BLaER1 (cell line): Measurements from ENCODE around the gene SLC35B2.

ENCODE experiments used
- H3K27ac ChIP-seq: shearing (Covaris generic); formaldehyde crosslinking; 2 replicates; pipeline ENCODE4 v1.8.1; 2022
- H3K27me3 ChIP-seq: shearing (Covaris generic); formaldehyde crosslinking; 2 replicates; pipeline ENCODE4 v1.8.1; 2022
- H3K36me3 ChIP-seq: shearing (Covaris generic); formaldehyde crosslinking; 2 replicates; pipeline ENCODE4 v1.8.1; 2022
- H3K4me1 ChIP-seq: shearing (Covaris generic); formaldehyde crosslinking; 2 replicates; pipeline ENCODE4 v1.8.1; 2022
- H3K4me2 ChIP-seq: shearing (Covaris generic); formaldehyde crosslinking; 2 replicates; pipeline ENCODE4 v1.8.1; 2022
- H3K4me3 ChIP-seq: shearing (Covaris generic); formaldehyde crosslinking; 2 replicates; pipeline ENCODE4 v1.8.1; 2022
- H3K9ac ChIP-seq: shearing (Covaris generic); formaldehyde crosslinking; 2 replicates; pipeline ENCODE4 v1.8.1; 2022
- H3K9me3 ChIP-seq: shearing (Covaris generic); formaldehyde crosslinking; 2 replicates; pipeline ENCODE4 v1.8.1; 2022
- H4K20me1 ChIP-seq: shearing (Covaris generic); formaldehyde crosslinking; 2 replicates; pipeline ENCODE4 v1.8.1; 2022
- Cebpa-rat ChIP-seq: shearing (Covaris generic); IDR thresholded peaks from 2 replicates; pipeline ENCODE4 v1.8.1; 2022

The SLC35B2 gene

GRCh38 chr6:44230034-44230675 is 27.2 kb downstream of the SLC35B2 start:
- Histone ChIP-seq H3K9ac (no peak overlapping the region), H3K4me2 (no peak overlapping the region)

GRCh38 chr6:44229376-44230033 is 27.8 kb downstream of the SLC35B2 start:
- H4K20me1 ChIP-seq: peaks cover 43% of the 10 kb centered on the region
- H3K9me3 ChIP-seq: no peaks in the 10 kb centered on the region
- H3K36me3 ChIP-seq: peaks cover 67% of the 10 kb centered on the region
- no peak overlapping the region for H3K27ac ChIP-seq
- H3K4me2 ChIP-seq: no peak overlapping the region
- peaks cover 52% of the 10 kb centered on the region for H3K4me1 ChIP-seq
- H3K27me3 ChIP-seq: no peaks in the 10 kb centered on the region
- no peak overlapping the region for H3K4me3 ChIP-seq
- H3K9ac ChIP-seq: no peak overlapping the region
- TF ChIP-seq Cebpa-rat: no peak

More at GRCh38 chr6:44230034-44230675, 27.2 kb downstream of the SLC35B2 start:
- Histone ChIP-seq H3K36me3 (peaks cover 67% of the 10 kb centered on the region), H3K4me3 (no peak overlapping the region), H3K27ac (no peak overlapping the region), H3K4me1 (peaks cover 52% of the 10 kb centered on the region), H3K9me3 (no peaks in the 10 kb centered on the region), H3K27me3 (no peaks in the 10 kb centered on the region), H4K20me1 (peaks cover 36% of the 10 kb centered on the region)
- no peak for TF ChIP-seq Cebpa-rat

GRCh38 chr6:44228836-44229235 is 28.5 kb downstream of the SLC35B2 start:
- peaks cover 45% of the 10 kb centered on the region for H4K20me1 ChIP-seq
- no peak for TF ChIP-seq Cebpa-rat
- no peak overlapping the region for H3K27ac ChIP-seq
- H3K9ac ChIP-seq: no peak overlapping the region
- no peaks in the 10 kb centered on the region for H3K9me3 ChIP-seq
- peaks cover 67% of the 10 kb centered on the region for H3K36me3 ChIP-seq
- no peak overlapping the region for H3K4me3 ChIP-seq
- peaks cover 50% of the 10 kb centered on the region for H3K4me1 ChIP-seq
- no peak overlapping the region for H3K4me2 ChIP-seq
- H3K27me3 ChIP-seq: no peaks in the 10 kb centered on the region

- no peaks in the 10 kb centered on the region for H3K27me3 ChIP-seq
- no peak overlapping the region for H3K27ac ChIP-seq
- H3K36me3 ChIP-seq: peaks cover 63% of the 10 kb centered on the region
- no peaks in the 10 kb centered on the region for H3K9me3 ChIP-seq
- H3K4me1 ChIP-seq: peaks cover 46% of the 10 kb centered on the region
- H3K4me3 ChIP-seq: no peak overlapping the region
- no peak for TF ChIP-seq Cebpa-rat
- H4K20me1 ChIP-seq: peaks cover 45% of the 10 kb centered on the region
- H3K4me2 ChIP-seq: no peak overlapping the region
- no peak overlapping the region for H3K9ac ChIP-seq
Observed at GRCh38 chr6:44228433-44228832, 28.9 kb downstream of the SLC35B2 start.

- Histone ChIP-seq H3K27ac (no peak overlapping the region), H3K4me2 (no peak overlapping the region), H3K9me3 (no peaks in the 10 kb centered on the region), H4K20me1 (peaks cover 45% of the 10 kb centered on the region), H3K4me1 (peaks cover 44% of the 10 kb centered on the region), H3K4me3 (no peak overlapping the region), H3K9ac (no peak overlapping the region), H3K27me3 (no peaks in the 10 kb centered on the region), H3K36me3 (peaks cover 59% of the 10 kb centered on the region)
- TF ChIP-seq Cebpa-rat: no peak
Observed at GRCh38 chr6:44228031-44228430, 29.3 kb downstream of the SLC35B2 start.

- no peaks in the 10 kb centered on the region for H3K9me3 ChIP-seq
- peak overlapping the region; percentile 33 for H3K9ac ChIP-seq
- TF ChIP-seq Cebpa-rat: no peak
- peak overlapping the region; percentile 59; the same call in 1 of the 2 replicates for H3K27ac ChIP-seq
- peaks cover 51% of the 10 kb centered on the region for H3K36me3 ChIP-seq
- no peaks in the 10 kb centered on the region for H3K27me3 ChIP-seq
- peaks cover 45% of the 10 kb centered on the region for H4K20me1 ChIP-seq
- peak overlapping the region; percentile 81 for H3K4me2 ChIP-seq
- no peak overlapping the region for H3K4me3 ChIP-seq
- peaks cover 46% of the 10 kb centered on the region for H3K4me1 ChIP-seq
Observed at GRCh38 chr6:44227148-44227793, 30.1 kb downstream of the SLC35B2 start.

GRCh38 chr6:44226368-44227147 is 30.8 kb downstream of the SLC35B2 start:
- Histone ChIP-seq H3K27me3 (no peaks in the 10 kb centered on the region), H3K4me2 (peak overlapping the region; percentile 81), H3K4me1 (peaks cover 51% of the 10 kb centered on the region), H3K27ac (peak overlapping the region; percentile 59; the same call in 1 of the 2 replicates), H3K36me3 (peaks cover 44% of the 10 kb centered on the region), H3K9me3 (no peaks in the 10 kb centered on the region), H4K20me1 (peaks cover 45% of the 10 kb centered on the region), H3K9ac (peak overlapping the region; percentile 33), H3K4me3 (no peak overlapping the region)
- no peak for TF ChIP-seq Cebpa-rat

- Histone ChIP-seq H4K20me1 (peaks cover 45% of the 10 kb centered on the region), H3K27me3 (no peaks in the 10 kb centered on the region), H3K4me1 (peaks cover 58% of the 10 kb centered on the region), H3K36me3 (peaks cover 36% of the 10 kb centered on the region), H3K4me3 (0 out of 2 replicates have a peak overlapping the region, but pooled peaks have one; percentile 8), H3K9me3 (no peaks in the 10 kb centered on the region), H3K9ac (peak overlapping the region; percentile 33; the same call in 1 of the 2 replicates), H3K4me2 (peak overlapping the region; percentile 81), H3K27ac (peak overlapping the region; percentile 59)
- TF ChIP-seq Cebpa-rat: no peak
Observed at GRCh38 chr6:44225579-44226325, 31.6 kb downstream of the SLC35B2 start.

GRCh38 chr6:44224965-44225305 is 32.4 kb downstream of the SLC35B2 start:
- H3K4me1 ChIP-seq: peaks cover 62% of the 10 kb centered on the region
- peaks cover 28% of the 10 kb centered on the region for H3K36me3 ChIP-seq
- no peak for TF ChIP-seq Cebpa-rat
- no peaks in the 10 kb centered on the region for H3K9me3 ChIP-seq
- peak overlapping the region; percentile 81 for H3K4me2 ChIP-seq
- peak overlapping the region; percentile 33; the same call in 1 of the 2 replicates for H3K27ac ChIP-seq
- peak overlapping the region; percentile 78; the same call in 1 of the 2 replicates for H3K9ac ChIP-seq
- peaks cover 45% of the 10 kb centered on the region for H4K20me1 ChIP-seq
- H3K4me3 ChIP-seq: peak overlapping the region; percentile 73
- no peaks in the 10 kb centered on the region for H3K27me3 ChIP-seq
